Activated CD4-positive, alpha-beta T cell treated with anti-CD3 and anti-CD28 coated beads for 48 hours (primary cell): ENCODE results near the gene UBE3C.
"Not testable (repeated sequence)": the region's sequence is repeated elsewhere in the genome, so short reads cannot be mapped to it uniquely, and the experiment has no call there.

Experiments
- DNase-seq: peaks from one replicate; pipeline ENCODE4 v3.0.0-alpha.2; 2020

Gene UBE3C

DNA sequence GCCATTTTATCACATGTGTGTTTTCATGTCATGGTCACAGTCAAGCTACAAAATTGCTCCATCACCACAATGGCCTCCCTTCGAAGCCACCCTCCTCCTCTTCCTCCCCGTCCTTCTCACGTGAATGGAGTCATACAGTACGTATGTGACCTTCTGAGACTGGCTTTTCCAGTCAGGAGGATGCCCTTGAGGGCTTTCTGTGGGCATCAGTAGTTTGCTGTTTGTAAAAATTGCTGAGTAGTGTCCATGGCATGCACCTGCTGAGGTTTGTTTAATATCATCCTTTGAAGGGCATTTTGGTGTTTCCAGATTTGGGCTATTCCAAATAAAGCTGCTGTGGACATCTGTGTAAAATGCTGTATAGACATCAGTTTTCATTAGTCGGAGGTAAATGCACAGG lies 5.9 kb upstream of the UBE3C start:
- DNase-seq, result no peak

DNA sequence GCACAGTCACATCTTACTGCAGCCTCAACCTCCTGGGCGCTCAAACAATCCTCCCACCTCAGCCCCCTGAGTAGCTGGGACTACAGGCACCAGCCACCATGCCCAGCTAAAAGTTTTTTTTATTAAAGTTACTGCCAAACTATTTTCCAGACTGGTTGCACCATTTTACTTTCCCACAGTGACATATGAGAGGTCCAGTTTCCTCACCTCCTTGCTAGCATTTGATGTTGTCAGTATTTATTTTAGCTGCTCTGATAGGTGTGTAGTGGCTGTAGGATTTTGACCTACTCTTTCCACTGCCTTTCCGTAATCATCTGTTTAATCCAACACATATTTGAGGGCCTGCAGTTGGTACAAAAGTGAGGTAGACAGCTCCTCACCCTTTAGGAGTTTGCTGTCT lies 5.4 kb upstream of the UBE3C start:
- no peak for DNase-seq

DNA sequence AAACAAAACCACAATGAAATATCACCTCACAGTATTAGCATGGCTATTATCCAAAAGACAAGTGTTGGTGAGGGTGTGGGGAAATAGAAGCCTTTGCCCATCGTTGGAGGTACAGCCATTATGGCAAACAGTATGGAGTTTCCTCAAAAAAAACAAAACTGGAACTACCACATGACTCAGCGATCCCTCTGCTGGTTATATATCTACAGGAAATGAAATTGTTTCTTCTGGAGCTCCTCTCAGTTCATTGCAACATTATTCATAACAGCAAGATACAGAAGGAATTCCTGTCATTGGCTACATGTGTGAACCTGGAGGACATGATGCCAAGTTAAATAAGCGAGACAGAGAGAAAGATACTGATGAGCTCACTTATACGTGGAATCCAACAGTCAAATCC lies 2.4 kb upstream of the UBE3C start:
- DNase-seq, result no peak

- no peak for DNase-seq
These were observed 664 bp upstream of the UBE3C start for GRCh38 chr7:157138101-157138423.

DNA sequence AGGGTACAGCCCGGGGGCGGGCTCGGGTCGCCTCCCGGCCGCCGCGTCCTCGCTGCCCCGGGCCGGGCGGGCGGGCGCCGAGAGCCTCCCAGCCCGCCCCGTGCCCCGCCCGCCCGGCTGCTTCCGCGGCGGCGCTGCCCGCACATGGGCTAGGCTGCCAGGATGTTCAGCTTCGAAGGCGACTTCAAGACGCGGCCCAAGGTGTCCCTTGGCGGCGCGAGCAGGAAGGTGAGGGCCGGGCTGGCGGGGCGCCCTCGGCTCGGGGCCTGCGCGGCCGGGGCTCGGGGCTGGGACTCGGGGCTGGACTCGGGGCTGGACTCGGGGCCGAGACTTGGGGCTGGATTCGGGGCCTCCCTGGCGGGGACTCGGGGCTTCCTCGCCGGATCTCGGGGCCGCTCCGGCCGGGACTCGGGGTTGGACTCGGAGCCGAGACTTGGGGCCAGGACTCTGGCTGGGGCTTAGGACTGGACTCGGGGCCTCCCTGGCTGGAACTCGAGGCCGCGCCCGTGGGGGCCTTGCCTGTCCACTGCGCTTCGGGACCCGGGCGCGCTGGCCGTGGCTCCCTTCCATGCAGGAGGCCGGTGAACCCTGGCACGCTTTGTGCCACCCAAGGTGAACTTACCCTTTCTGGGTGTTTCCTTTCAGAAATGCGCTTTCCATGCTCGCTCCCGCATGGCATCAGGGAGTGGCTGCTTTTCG lies 534 bp downstream of the UBE3C start:
- peak; percentile 63 for DNase-seq

DNA sequence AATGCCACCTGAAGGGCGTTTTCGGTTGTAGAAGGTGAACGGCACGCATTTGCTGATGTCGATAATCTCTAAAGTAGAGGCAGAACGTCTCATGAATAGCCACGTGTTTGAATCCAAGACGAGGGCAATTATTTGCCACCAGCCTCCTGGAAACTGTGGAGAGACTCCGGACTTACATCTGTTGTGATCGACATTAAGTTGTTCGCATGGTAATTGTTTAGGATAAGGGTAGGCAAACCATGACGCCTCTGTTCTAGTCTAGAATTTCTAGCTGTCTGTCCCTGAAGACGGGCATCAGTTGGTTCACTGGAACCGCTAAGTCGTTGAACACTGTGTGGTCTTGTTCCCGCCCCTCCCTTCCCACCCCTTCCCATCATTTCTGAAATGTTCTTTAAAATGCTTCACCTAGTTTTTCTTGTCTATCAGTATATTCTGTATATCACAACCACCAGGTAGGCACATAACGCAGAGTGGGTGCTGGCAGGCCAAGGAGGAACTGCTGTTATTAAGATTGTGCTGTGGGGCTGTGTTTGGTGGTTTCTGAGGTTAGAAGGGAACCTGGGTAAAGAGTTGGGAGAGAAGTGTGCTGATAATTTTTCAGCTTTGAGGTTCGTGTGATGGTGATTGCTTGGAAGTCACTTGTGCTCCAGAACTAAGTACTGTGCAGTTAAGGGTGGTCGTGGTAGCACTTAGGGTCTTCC lies 1.2 kb downstream of the UBE3C start:
- peak; percentile 24 for DNase-seq

DNA sequence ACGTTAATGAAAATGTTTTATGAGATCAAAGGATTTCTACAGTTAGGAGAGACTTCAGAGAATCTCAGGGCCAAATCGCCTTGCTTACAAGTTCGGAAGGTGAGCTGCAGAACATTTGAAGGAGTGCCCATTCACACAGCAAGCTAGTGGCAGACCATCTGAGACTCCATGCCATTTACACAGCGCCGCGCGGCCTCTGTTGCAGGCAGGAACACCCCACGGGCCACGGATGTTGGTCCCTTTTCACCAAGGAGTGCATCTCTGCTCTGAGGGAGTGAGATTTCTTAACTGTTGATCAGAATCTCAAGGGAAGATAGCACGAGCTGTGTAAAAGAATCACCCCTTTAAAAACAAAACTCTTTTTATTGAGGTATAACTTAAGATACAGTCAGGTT lies 1.8 kb downstream of the UBE3C start:
- no peak for DNase-seq

DNA sequence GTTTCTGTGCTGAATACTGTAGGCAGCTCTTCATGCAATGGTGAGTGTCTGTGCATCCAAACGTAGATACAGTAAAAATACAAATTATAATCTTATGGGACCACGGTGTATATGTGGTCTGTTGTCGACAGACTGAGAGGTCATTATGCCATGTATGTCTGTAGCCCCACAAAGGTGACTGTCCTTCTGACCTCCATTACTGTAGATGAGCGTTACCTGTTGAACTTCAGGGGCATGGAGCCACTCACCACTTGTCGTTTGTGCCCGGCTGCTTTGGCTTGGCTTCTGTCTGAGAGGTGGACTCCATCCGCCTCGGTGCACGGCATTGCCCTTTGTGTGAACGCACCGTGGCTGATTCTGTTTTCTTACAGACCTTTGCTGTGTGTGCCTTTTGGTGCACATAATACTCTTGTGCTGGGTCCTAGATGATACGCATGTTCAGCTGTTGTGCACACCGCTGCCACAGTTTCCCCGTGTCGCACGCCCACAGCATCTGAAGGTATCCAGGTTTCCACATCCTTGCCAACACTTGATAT lies 2.9 kb downstream of the UBE3C start:
- DNase-seq, result no peak

DNA sequence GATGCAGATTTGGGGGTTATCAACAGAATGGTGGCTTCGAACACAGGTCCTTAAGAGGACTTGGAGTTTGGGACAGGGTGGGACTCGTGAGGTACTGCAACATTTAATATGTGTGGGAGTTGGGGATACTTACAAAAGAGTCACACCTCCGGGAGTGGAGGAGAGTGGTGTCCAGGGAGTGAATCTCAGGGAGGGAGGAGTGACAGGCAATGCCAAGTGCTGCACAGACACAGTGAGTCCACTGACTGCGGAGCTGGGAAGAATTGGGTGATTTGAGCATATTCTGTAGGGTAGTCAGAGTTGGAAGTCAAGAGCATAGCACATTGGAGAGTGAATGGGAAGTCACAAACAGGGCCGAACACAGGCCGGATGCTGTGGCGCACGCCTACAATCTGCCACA lies 5.1 kb downstream of the UBE3C start:
- DNase-seq, result no peak

DNA sequence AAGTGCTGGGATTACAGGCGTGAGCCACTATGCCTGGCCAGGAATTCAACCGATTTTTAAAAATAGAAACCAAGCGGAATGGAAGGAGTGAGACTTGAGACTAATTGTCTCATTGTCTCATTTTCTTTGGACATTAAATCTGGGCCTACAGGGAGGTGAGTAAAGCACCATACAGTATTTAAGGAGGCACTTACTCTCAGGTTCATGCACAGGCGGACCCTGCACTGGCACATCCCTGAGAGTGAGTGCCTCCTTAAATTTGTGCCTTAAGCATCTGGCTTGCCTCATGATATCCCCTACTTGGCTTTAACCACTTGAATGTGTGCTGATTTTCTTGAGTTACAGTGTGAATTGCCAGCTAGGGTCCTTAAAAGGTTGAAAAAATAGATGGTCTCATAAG lies 10.6 kb downstream of the UBE3C start:
- no peak for DNase-seq

DNA sequence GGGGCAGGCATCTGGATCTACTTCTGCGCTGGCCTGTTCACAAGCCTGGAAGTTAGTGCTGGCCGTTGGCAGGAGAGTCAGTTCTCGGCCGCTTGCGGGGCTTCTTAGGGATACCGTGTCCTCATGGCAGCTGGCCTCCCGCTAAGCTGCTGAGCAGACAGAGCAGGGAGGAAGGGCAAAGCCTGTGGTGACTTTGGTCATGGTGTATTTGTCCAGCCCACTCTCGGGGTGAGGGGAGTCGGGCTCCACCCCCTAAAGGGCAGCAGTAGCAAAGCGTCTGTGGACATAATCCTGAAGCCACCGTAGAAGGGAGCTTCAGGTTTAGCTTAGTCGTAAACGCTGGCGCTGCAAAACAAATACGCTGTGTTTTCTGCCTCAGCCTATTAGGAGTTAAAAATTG lies 12.2 kb downstream of the UBE3C start:
- no peak for DNase-seq

DNA sequence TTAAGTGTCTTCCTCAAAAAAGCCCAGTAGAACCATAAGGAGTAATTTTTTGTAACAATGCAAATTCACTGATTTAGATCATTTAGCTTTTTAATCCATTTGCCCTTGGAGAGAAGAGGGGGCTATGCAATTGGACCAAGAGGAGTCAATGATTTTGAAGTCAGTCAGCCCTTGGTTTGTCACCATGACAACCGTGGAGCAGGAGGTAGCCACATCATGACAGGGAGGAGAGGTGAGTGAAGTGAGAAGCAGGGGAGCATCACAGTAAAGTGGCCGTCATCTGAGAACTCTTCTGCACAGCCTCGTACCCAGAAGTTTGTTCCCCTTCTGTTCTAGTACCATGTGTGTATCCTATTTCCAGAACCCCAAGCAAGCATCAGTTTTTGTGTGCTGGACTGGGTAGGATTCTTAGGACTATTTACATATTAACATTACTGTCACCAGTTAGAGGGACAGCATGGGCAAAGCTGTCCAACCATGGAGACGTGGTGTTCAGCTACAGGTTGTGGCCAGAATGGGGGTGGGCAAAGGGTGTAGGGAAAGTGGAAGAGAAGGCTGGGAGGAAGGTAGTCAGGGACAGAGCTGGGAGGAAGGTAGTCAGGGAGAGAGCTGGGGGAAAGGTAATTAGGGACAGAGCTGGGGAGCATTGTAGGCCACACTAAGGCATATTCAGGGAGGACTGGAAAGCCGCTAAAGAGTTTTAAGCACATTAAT lies 13.1 kb downstream of the UBE3C start:
- no peak for DNase-seq

DNA sequence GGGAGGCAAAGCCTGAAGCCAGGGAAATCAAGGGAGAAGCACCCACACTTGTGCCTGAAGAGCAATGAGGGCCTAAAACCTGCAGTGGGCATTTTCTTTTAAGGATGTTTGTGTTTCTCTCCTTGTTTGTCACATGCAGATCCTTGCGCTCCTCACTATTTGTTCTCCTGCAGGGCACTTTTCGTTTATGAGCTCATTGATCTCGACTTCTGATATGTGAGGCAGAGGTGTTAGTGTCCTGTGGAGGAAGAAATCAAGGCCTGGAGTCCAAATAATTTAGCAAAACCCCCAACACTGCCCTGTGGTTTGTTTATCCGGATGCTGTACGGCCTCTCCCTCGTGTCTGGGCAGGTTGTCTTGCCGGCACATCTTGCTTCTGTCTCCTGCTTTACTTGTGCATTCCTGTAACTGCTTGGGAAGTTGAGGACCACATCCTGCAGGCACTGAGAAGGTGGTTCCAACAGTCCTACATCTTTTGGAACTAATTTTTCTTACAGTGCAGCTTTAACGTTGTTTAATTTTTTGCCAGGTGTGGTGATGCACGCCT lies 13.7 kb downstream of the UBE3C start:
- DNase-seq, result no peak

DNA sequence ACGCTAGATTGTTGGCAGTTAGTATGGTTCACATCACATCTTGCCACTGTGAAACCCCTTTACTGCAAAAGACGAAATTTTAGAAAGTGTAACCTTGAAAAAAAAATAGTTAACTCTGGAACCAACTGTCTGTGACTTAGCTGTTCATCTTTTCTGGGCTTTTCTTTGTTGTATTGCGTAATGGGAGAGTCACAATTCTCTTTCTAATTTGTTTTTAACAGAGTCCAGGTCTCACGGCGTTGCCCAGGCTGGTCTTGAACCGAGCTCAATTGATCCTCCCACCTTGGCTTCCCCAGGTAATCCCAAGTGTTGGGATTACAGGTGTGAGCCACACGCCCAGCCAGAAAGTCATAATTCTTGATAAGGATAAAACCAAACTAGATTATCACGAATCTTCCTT lies 14.5 kb downstream of the UBE3C start:
- no peak for DNase-seq

GRCh38 chr7:157155959-157156358 lies 17.2 kb downstream of the UBE3C start:
- DNase-seq, result no peak

DNA sequence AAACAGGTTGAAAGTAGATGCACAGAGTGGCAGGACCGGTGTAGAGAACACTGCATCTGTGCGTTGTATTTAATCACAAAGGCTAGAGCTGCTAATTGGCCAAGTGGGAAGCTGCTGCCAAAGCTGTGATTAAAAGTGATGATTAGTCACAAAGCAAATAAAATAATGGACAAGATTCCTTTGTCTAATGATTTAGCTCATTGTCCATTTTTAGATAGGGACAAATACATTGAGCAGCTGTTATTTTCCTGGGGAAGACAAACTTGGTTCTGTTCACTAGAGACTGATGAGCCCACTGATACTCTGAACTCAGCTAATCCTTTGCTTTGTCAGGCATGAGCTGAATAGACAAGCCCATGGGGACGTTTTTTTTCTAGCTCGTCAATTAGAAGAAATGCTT lies 19.7 kb downstream of the UBE3C start:
- no peak for DNase-seq

- not testable (repeated sequence) for DNase-seq
These were observed 20.8 kb downstream of the UBE3C start for GRCh38 chr7:157159537-157159936.

DNA sequence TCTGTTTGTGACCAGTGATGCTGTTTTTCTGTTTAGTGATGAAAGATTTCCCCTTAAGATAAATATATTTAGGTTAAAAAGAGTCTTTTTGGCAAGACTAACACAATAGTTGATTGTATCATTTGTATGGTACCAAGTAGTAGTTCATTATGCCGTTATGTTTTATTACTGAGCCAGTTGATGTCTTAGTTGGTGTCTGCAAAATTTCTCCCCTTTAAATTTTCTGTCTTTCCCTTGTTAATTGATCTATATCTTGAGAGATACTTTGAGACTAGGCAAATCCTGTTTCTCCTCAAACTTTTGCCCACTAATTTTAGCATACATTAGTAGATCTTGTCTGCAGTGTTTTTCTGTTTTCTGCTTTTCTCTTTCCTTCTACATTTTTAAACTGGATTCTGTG lies 21.7 kb downstream of the UBE3C start:
- no peak for DNase-seq

GRCh38 chr7:157165987-157166386 lies 27.3 kb downstream of the UBE3C start:
- no peak for DNase-seq

DNA sequence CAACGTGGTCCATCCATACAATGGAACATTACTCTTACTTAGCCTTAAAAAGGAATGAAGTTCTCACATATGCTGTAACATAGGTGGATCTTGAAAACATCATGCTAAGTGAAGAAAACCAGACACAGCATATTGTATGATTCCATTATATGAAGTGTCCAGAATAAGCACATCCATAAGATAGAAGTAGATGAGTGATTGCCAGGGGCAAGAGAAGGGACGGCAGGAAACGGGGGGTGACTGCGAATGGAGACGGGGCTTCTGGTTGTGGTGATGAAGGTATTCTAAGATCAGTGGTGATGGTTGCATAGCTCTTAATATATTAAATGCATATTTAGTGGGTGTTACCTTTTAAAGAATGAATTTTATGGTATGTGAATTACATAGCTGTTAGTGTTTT lies 29.8 kb downstream of the UBE3C start:
- DNase-seq, result no peak

GRCh38 chr7:157176771-157177170 lies 38.0 kb downstream of the UBE3C start:
- DNase-seq, result no peak

DNA sequence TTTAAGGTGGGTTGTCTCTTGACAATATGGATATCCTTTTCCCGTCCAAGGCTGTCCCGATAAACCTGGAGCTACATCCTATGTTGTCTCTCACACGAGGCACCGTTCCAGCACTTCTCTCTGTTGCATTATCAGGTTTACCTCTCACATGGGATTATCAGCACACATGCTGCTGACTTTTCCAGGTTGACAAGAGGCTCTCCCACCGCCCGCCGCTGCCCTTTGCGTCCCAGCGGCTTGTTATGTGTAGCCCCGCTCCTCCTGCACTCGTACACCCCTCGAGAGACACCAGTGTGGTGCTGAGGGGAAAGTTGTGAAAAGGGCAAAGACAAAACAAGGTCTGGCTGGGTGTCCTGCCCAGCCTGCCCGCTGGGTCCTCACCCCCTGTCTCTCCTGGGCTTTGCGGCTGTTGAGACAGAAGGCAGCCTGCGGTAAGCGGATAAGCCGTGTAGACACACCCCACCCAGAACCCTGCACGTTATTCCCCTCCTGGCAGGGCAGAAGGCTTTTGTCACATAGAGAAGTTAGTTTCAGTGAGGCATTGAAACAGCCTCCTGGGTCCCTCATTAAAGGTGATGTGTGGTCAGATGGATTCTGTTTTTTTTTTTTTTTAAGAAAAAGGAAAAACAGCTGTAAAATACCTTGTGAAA lies 38.7 kb downstream of the UBE3C start:
- DNase-seq, result no peak

DNA sequence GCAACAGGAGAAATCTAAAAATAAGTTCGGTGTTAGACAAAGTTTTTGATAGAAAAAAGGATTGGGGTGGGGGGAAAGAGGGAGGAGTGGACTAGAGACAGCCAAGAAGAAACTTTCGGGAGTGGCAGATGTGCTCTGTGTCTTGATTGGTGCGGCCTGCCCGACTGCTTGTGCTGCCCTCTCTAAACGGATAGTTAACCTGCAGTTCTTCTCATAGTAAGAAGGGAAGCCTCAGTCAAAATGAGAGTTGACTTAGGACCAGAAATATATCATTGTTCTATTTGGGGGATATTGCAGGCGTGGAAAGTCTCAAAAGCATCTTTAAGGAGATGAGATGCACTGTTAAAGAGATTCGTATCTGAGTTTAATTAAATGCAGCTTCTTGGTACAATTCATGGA lies 39.3 kb downstream of the UBE3C start:
- no peak for DNase-seq
